Measurements from ENCODE around the gene MIDN. TPM values are rescaled to one million over a fixed set of nuclear protein-coding genes. Genes with fewer than 3 reads are reported as not detected.
"Not testable (repeated sequence)": the region's sequence is repeated elsewhere in the genome, so short reads cannot be mapped to it uniquely, and the experiment has no call there.

The MIDN gene
- total and polyA plus RNA-seq, 3 experiments from 2014 or later = 14.6 to 45.3 (median 39.8) TPM

GRCh38 chr19:1302533-1303239 lies 54.3 kb downstream of the MIDN start:
- Histone ChIP-seq H3K27ac (ENCODE audit: low read depth, low read length) (no peak overlapping the region), H3K36me3 (ENCODE audit: insufficient read depth, low read length) (no peaks in the 10 kb centered on the region), H3K27me3 (ENCODE audit: insufficient read depth, low read length, poor library complexity, severe bottlenecking) (no peaks in the 10 kb centered on the region), H3K4me1 (ENCODE audit: insufficient read depth, low read length) (no peaks in the 10 kb centered on the region), H3K4me3 (ENCODE audit: low read length) (no peak overlapping the region), H3K9me3 (ENCODE audit: low read length) (no peaks in the 10 kb centered on the region)
- Mint-ChIP-seq H3K4me3 (no peak overlapping the region), H3K27ac (no peak overlapping the region), H3K27me3 (peaks cover 0 to 2% of the 10 kb centered on the region in 2 donors), H3K9me3 (no peaks in the 10 kb centered on the region), H3K36me3 (no peaks in the 10 kb centered on the region), H3K4me1 (no peaks in the 10 kb centered on the region)
- no peak for DNase-seq
- ChIA-PET POLR2A (no interaction called here), CTCF (no interaction called here)

- Histone ChIP-seq H3K4me3 (ENCODE audit: low read length) (no peak overlapping the region), H3K36me3 (ENCODE audit: insufficient read depth, low read length) (no peaks in the 10 kb centered on the region), H3K27me3 (ENCODE audit: insufficient read depth, low read length, poor library complexity, severe bottlenecking) (no peaks in the 10 kb centered on the region), H3K27ac (ENCODE audit: low read depth, low read length) (no peak overlapping the region), H3K4me1 (ENCODE audit: insufficient read depth, low read length) (no peaks in the 10 kb centered on the region), H3K9me3 (ENCODE audit: low read length) (no peaks in the 10 kb centered on the region)
- ChIA-PET POLR2A (no interaction called here), CTCF (no interaction called here)
- Mint-ChIP-seq H3K27me3 (peaks cover 0 to 2% of the 10 kb centered on the region in 2 donors), H3K9me3 (no peaks in the 10 kb centered on the region), H3K27ac (no peak overlapping the region), H3K4me3 (no peak overlapping the region), H3K4me1 (no peaks in the 10 kb centered on the region), H3K36me3 (no peaks in the 10 kb centered on the region)
- DNase-seq = no peak
Observed at GRCh38 chr19:1304197-1304924, 56.0 kb downstream of the MIDN start.

GRCh38 chr19:1305354-1305753 lies 57.0 kb downstream of the MIDN start:
- H3K27me3 ChIP-seq (ENCODE audit: insufficient read depth, low read length, poor library complexity, severe bottlenecking); H3K9me3 ChIP-seq (ENCODE audit: low read length); H3K27ac ChIP-seq (ENCODE audit: low read depth, low read length); H3K9me3 Mint-ChIP-seq; H3K4me1 ChIP-seq (ENCODE audit: insufficient read depth, low read length); H3K4me1 Mint-ChIP-seq; DNase-seq; H3K27me3 Mint-ChIP-seq; H3K4me3 ChIP-seq (ENCODE audit: low read length); H3K36me3 Mint-ChIP-seq; POLR2A ChIA-PET; H3K27ac Mint-ChIP-seq; CTCF ChIA-PET; H3K4me3 Mint-ChIP-seq; H3K36me3 ChIP-seq (ENCODE audit: insufficient read depth, low read length): not testable (repeated sequence)

GRCh38 chr19:1307320-1307719 lies 58.9 kb downstream of the MIDN start:
- no peaks in the 10 kb centered on the region for H3K9me3 Mint-ChIP-seq
- ChIA-PET POLR2A (no interaction called here), CTCF (interaction anchor here (0.7 kb wide), 1 partner anchor 50 kb away, joined by 3 read pairs; no protein-coding TSS in a partner anchor)
- Histone ChIP-seq H3K36me3 (ENCODE audit: insufficient read depth, low read length) (no peaks in the 10 kb centered on the region), H3K9me3 (ENCODE audit: low read length) (no peaks in the 10 kb centered on the region), H3K27me3 (ENCODE audit: insufficient read depth, low read length, poor library complexity, severe bottlenecking) (no peaks in the 10 kb centered on the region), H3K4me3 (ENCODE audit: low read length) (no peak overlapping the region), H3K4me1 (ENCODE audit: insufficient read depth, low read length) (no peaks in the 10 kb centered on the region), H3K27ac (ENCODE audit: low read depth, low read length) (peak overlapping the region; percentile 47)
- H3K36me3 Mint-ChIP-seq = no peaks in the 10 kb centered on the region
- DNase-seq = no peak
- H3K4me1 Mint-ChIP-seq = no peaks in the 10 kb centered on the region
- no peak overlapping the region for H3K27ac Mint-ChIP-seq
- peak overlapping the region in 2 of 7 donors; percentile 32 to 44 for H3K4me3 Mint-ChIP-seq
- H3K27me3 Mint-ChIP-seq = no peaks in the 10 kb centered on the region

- no peaks in the 10 kb centered on the region for H3K4me1 Mint-ChIP-seq
- no peaks in the 10 kb centered on the region for H3K36me3 Mint-ChIP-seq
- H3K9me3 Mint-ChIP-seq = no peaks in the 10 kb centered on the region
- H3K27me3 ChIP-seq (ENCODE audit: insufficient read depth, low read length, poor library complexity, severe bottlenecking) = no peaks in the 10 kb centered on the region
- H3K4me3 ChIP-seq (ENCODE audit: low read length) = no peak overlapping the region
- no peak overlapping the region for H3K27ac Mint-ChIP-seq
- DNase-seq = no peak
- ChIA-PET CTCF (interaction anchor here (0.7 kb wide), 1 partner anchor 50 kb away, joined by 3 read pairs; no protein-coding TSS in a partner anchor), POLR2A (no interaction called here)
- H3K27ac ChIP-seq (ENCODE audit: low read depth, low read length) = peak overlapping the region; percentile 47
- no peaks in the 10 kb centered on the region for H3K9me3 ChIP-seq (ENCODE audit: low read length)
- no peaks in the 10 kb centered on the region for H3K27me3 Mint-ChIP-seq
- H3K4me1 ChIP-seq (ENCODE audit: insufficient read depth, low read length) = no peaks in the 10 kb centered on the region
- H3K4me3 Mint-ChIP-seq = peak overlapping the region in 1 of 7 donors; percentile 32
- H3K36me3 ChIP-seq (ENCODE audit: insufficient read depth, low read length) = no peaks in the 10 kb centered on the region
Observed at GRCh38 chr19:1307755-1308303, 59.4 kb downstream of the MIDN start.

GRCh38 chr19:1308718-1309117 lies 60.3 kb downstream of the MIDN start:
- DNase-seq = no peak
- CTCF ChIA-PET = no interaction called here
- no peaks in the 10 kb centered on the region for H3K4me1 ChIP-seq (ENCODE audit: insufficient read depth, low read length)
- Mint-ChIP-seq H3K4me1 (no peaks in the 10 kb centered on the region), H3K27ac (no peak overlapping the region), H3K9me3 (no peaks in the 10 kb centered on the region), H3K36me3 (no peaks in the 10 kb centered on the region), H3K27me3 (no peaks in the 10 kb centered on the region), H3K4me3 (no peak overlapping the region)
- H3K36me3 ChIP-seq (ENCODE audit: insufficient read depth, low read length) = no peaks in the 10 kb centered on the region
- no peaks in the 10 kb centered on the region for H3K27me3 ChIP-seq (ENCODE audit: insufficient read depth, low read length, poor library complexity, severe bottlenecking)
- POLR2A ChIA-PET = no interaction called here
- H3K9me3 ChIP-seq (ENCODE audit: low read length) = no peaks in the 10 kb centered on the region
- no peak overlapping the region for H3K4me3 ChIP-seq (ENCODE audit: low read length)
- no peak overlapping the region for H3K27ac ChIP-seq (ENCODE audit: low read depth, low read length)

Other genes with a start within 250 kb of the MIDN start
- not detected for gene GRIN3B, start 248.2 kb upstream of the MIDN start, total RNA-seq
- not detected for gene GRIN3B, start 248.2 kb upstream of the MIDN start, polyA plus RNA-seq
- 100 to 1,000 TPM; 151 to 157 TPM for gene TMEM259, start 227.5 kb upstream of the MIDN start, total RNA-seq
- 84.6 TPM for gene TMEM259, start 227.5 kb upstream of the MIDN start, polyA plus RNA-seq
- not detected for gene RNU6-2, start 227.1 kb upstream of the MIDN start, total RNA-seq
- gene RNU6-2, start 227.1 kb upstream of the MIDN start, polyA plus RNA-seq = not detected
- gene CNN2, start 222.0 kb upstream of the MIDN start, total RNA-seq = 10 to 100 TPM; 78.1 to 78.9 TPM
- 792 TPM for gene CNN2, start 222.0 kb upstream of the MIDN start, polyA plus RNA-seq
- gene ABCA7, start 208.5 kb upstream of the MIDN start, total RNA-seq = 10 to 100 TPM; 33.8 to 39.5 TPM
- 14.1 TPM for gene ABCA7, start 208.5 kb upstream of the MIDN start, polyA plus RNA-seq
- gene ARHGAP45, start 181.4 kb upstream of the MIDN start, total RNA-seq = 100 to 1,000 TPM; 212 to 220 TPM
- 478 TPM for gene ARHGAP45, start 181.4 kb upstream of the MIDN start, polyA plus RNA-seq
- gene POLR2E, start 153.2 kb upstream of the MIDN start, total RNA-seq = 100 to 1,000 TPM; 270 to 278 TPM
- gene POLR2E, start 153.2 kb upstream of the MIDN start, polyA plus RNA-seq = 249 TPM
- gene GPX4, start 144.6 kb upstream of the MIDN start, total RNA-seq = 100 to 1,000 TPM; 222 TPM
- gene GPX4, start 144.6 kb upstream of the MIDN start, polyA plus RNA-seq = 373 TPM
- gene SBNO2, start 74.3 kb upstream of the MIDN start, total RNA-seq = 10 to 100 TPM; 59.0 to 61.0 TPM
- gene SBNO2, start 74.3 kb upstream of the MIDN start, polyA plus RNA-seq = 4.3 TPM
- 10 to 100 TPM; 66.9 to 69.7 TPM for gene STK11, start 42.8 kb upstream of the MIDN start, total RNA-seq
- gene STK11, start 42.8 kb upstream of the MIDN start, polyA plus RNA-seq = 37.0 TPM
- under 1 TPM; 0.22 to 0.80 TPM for gene CBARP, start 10.6 kb upstream of the MIDN start, total RNA-seq
- gene CBARP, start 10.6 kb upstream of the MIDN start, polyA plus RNA-seq = not detected
- 100 to 1,000 TPM; 179 to 180 TPM for gene ATP5F1D, start 6.8 kb upstream of the MIDN start, total RNA-seq
- 271 TPM for gene ATP5F1D, start 6.8 kb upstream of the MIDN start, polyA plus RNA-seq
- 100 to 1,000 TPM; 253 to 258 TPM for gene CIRBP, start 20.7 kb downstream of the MIDN start, total RNA-seq
- 238 TPM for gene CIRBP, start 20.7 kb downstream of the MIDN start, polyA plus RNA-seq
- 100 to 1,000 TPM; 113 TPM for gene FAM174C, start 26.9 kb downstream of the MIDN start, total RNA-seq
- 100 TPM for gene FAM174C, start 26.9 kb downstream of the MIDN start, polyA plus RNA-seq
- gene EFNA2, start 37.3 kb downstream of the MIDN start, total RNA-seq = not detected
- gene EFNA2, start 37.3 kb downstream of the MIDN start, polyA plus RNA-seq = not detected
- gene NDUFS7, start 135.3 kb downstream of the MIDN start, total RNA-seq = 100 to 1,000 TPM; 102 to 104 TPM
- 207 TPM for gene NDUFS7, start 135.3 kb downstream of the MIDN start, polyA plus RNA-seq
- 10 to 100 TPM; 29.0 to 29.5 TPM for gene GAMT, start 153.0 kb downstream of the MIDN start, total RNA-seq
- 20.4 TPM for gene GAMT, start 153.0 kb downstream of the MIDN start, polyA plus RNA-seq
- 100 to 1,000 TPM; 253 TPM for gene DAZAP1, start 159.0 kb downstream of the MIDN start, total RNA-seq
- 7.7 TPM for gene DAZAP1, start 159.0 kb downstream of the MIDN start, polyA plus RNA-seq
- 1,000 to 10,000 TPM; 1,485 to 1,540 TPM for gene RPS15, start 189.8 kb downstream of the MIDN start, total RNA-seq
- gene RPS15, start 189.8 kb downstream of the MIDN start, polyA plus RNA-seq = 2,756 TPM
- gene APC2, start 201.5 kb downstream of the MIDN start, total RNA-seq = under 1 TPM; 0.09 to 0.11 TPM
- gene APC2, start 201.5 kb downstream of the MIDN start, polyA plus RNA-seq = not detected
- 10 to 100 TPM; 36.9 to 41.4 TPM for gene C19orf25, start 230.6 kb downstream of the MIDN start, total RNA-seq
- gene C19orf25, start 230.6 kb downstream of the MIDN start, polyA plus RNA-seq = 56.7 TPM
- gene PCSK4, start 241.8 kb downstream of the MIDN start, total RNA-seq = 1 to 10 TPM; 1.0 to 1.3 TPM
- gene PCSK4, start 241.8 kb downstream of the MIDN start, polyA plus RNA-seq = 1.0 TPM
- gene REEP6, start 242.6 kb downstream of the MIDN start, total RNA-seq = 1 to 10 TPM; 1.8 to 2.0 TPM
- 4.5 TPM for gene REEP6, start 242.6 kb downstream of the MIDN start, polyA plus RNA-seq

All from CD8-positive, alpha-beta memory T cell (primary cell).